GM23248 (cell line): Measurements from ENCODE around the gene FAM32A. TPM values are rescaled to one million over a fixed set of nuclear protein-coding genes. Genes with fewer than 3 reads are reported as not detected.

Experiments used
- DNase-seq: peaks from one replicate; pipeline ENCODE4 v3.0.0-alpha.2; 2015
- H2AFZ ChIP-seq: fragments of 200-600 bp; sonication (generic); 2 replicates; pipeline ENCODE4 v1.6.1; 2016; ENCODE audit warnings: antibody characterized with exemption
- H3F3A ChIP-seq: fragments of 200-600 bp; sonication (generic); 2 replicates; pipeline ENCODE4 v1.6.1; 2016; ENCODE audit warnings: mild to moderate bottlenecking, antibody characterized with exemption, mixed run types; ENCODE audit not compliant: insufficient read depth
- H3K27ac ChIP-seq: fragments of 200-600 bp; sonication (generic); 2 replicates; pipeline ENCODE4 v1.5.1; 2016; ENCODE audit warnings: mild to moderate bottlenecking
- H3K27me3 ChIP-seq: fragments of 200-600 bp; sonication (generic); replicated peaks from 2 replicates; pipeline ENCODE4 v1.6.1; 2016; ENCODE audit warnings: mild to moderate bottlenecking; ENCODE audit not compliant: insufficient read depth
- H3K36me3 ChIP-seq: fragments of 200-600 bp; sonication (generic); 2 replicates; pipeline ENCODE4 v1.6.1; 2016; ENCODE audit warnings: low read depth, mild to moderate bottlenecking
- H3K4me1 ChIP-seq: fragments of 200-600 bp; sonication (generic); 2 replicates; pipeline ENCODE4 v1.6.1; 2016; ENCODE audit warnings: mild to moderate bottlenecking; ENCODE audit not compliant: insufficient read depth
- H3K4me2 ChIP-seq: fragments of 200-600 bp; sonication (generic); one replicate; pipeline ENCODE4 v1.6.1; 2016; ENCODE audit warnings: mild to moderate bottlenecking; ENCODE audit not compliant: unreplicated experiment
- H3K4me3 ChIP-seq: fragments of 200-600 bp; sonication (generic); 2 replicates; pipeline ENCODE4 v1.5.1; 2016; ENCODE audit warnings: mild to moderate bottlenecking
- H3K79me2 ChIP-seq: fragments of 200-600 bp; sonication (generic); 2 replicates; pipeline ENCODE4 v1.6.1; 2016; ENCODE audit warnings: mild to moderate bottlenecking; ENCODE audit not compliant: insufficient read depth
- H3K9ac ChIP-seq: fragments of 200-600 bp; sonication (generic); 2 replicates; pipeline ENCODE4 v1.6.1; 2016; ENCODE audit warnings: mild to moderate bottlenecking
- H3K9me2 ChIP-seq: fragments of 200-600 bp; sonication (generic); 2 replicates; pipeline ENCODE4 v1.6.1; 2016; ENCODE audit warnings: mixed run types, mild to moderate bottlenecking, moderate library complexity; ENCODE audit not compliant: insufficient read depth
- H3K9me3 ChIP-seq: fragments of 200-600 bp; sonication (generic); one replicate; pipeline ENCODE4 v1.6.1; 2017; ENCODE audit warnings: low read depth
- H4K20me1 ChIP-seq: fragments of 200-600 bp; sonication (generic); 2 replicates; pipeline ENCODE4 v1.6.0; 2016; ENCODE audit not compliant: insufficient read depth
- EZH2 ChIP-seq: fragments of 200-600 bp; sonication (generic); IDR thresholded peaks from 2 replicates; pipeline ENCODE4 v1.6.1; 2018; ENCODE audit warnings: antibody characterized with exemption, mild to moderate bottlenecking; ENCODE audit not compliant: insufficient read depth, poor library complexity, severe bottlenecking
- EZH2phosphoT487 ChIP-seq: fragments of 200-600 bp; sonication (generic); IDR thresholded peaks from 2 replicates; pipeline ENCODE4 v1.6.1; 2018; ENCODE audit warnings: antibody characterized with exemption, moderate library complexity, mild to moderate bottlenecking, low read depth; ENCODE audit not compliant: insufficient read depth
- WGBS, 2 experiments: methylation state at CpG; one replicate each; pipeline ENCODE4 v1.1.6; 2015 to 2017; ENCODE audit warnings: low lambda C conversion rate in 2 of 2, low coverage in 1 of 2; ENCODE audit errors: missing lambda C conversion rate in 2 of 2; 5-methylcytosine and 5-hydroxymethylcytosine counted together
- in situ Hi-C: fragments of 300-500 bp; cut with MboI; formaldehyde crosslinking; loops from 2 replicates; pipeline ENCODE4 v1.15.0; 2020
- polyA plus RNA-seq: library from polyadenylated mRNA; unstranded; fragments of >200 nt; fragmentation: Nextera tagmentation; extraction: Ambion mirVana; gene quantifications from 2 replicates; pipeline ENCODE4 v1.2.1, GENCODE V29; 2016
- total RNA-seq: library from RNA; depleted of rRNA; stranded (reverse); fragments of >200 nt; shearing (Covaris generic); gene quantifications from 2 replicates; pipeline ENCODE4 v1.2.3, GENCODE V29; 2014

Gene FAM32A
- total and polyA plus RNA-seq, 2 experiments from 2014 or later: 114 to 126 TPM

- peak overlapping the region; percentile 42 for H3K4me2 ChIP-seq
Measured at GRCh38 chr19:16160943-16161560, 24.2 kb upstream of the FAM32A start.

GRCh38 chr19:16161840-16162239 is 23.4 kb upstream of the FAM32A start:
- H3K4me2 ChIP-seq: no peak overlapping the region

More at GRCh38 chr19:16160943-16161560, 24.2 kb upstream of the FAM32A start:
- no peak overlapping the region for H3K27ac ChIP-seq
- peaks cover 13% of the 10 kb centered on the region for H3F3A ChIP-seq
- no peaks in the 10 kb centered on the region for H4K20me1 ChIP-seq
- no peak overlapping the region for H3K4me3 ChIP-seq
- WGBS, 2 experiments: 69 to 77% methylated on average over 14 of the region's 14 CpGs
- H3K27me3 ChIP-seq: no peaks in the 10 kb centered on the region
- in situ Hi-C loops: no loop called here
- H3K9me2 ChIP-seq: no peaks in the 10 kb centered on the region
- H3K36me3 ChIP-seq: no peaks in the 10 kb centered on the region
- H3K9ac ChIP-seq: no peak overlapping the region
- no peaks in the 10 kb centered on the region for H3K9me3 ChIP-seq
- peaks cover 10% of the 10 kb centered on the region for H3K4me1 ChIP-seq
- H3K79me2 ChIP-seq: no peaks in the 10 kb centered on the region
- H2AFZ ChIP-seq: peak overlapping the region; percentile 41; the same call in 1 of the 2 replicates
- TF ChIP-seq EZH2phosphoT487 (no peak), EZH2 (no peak)
- peak; percentile 83 for DNase-seq

DNA sequence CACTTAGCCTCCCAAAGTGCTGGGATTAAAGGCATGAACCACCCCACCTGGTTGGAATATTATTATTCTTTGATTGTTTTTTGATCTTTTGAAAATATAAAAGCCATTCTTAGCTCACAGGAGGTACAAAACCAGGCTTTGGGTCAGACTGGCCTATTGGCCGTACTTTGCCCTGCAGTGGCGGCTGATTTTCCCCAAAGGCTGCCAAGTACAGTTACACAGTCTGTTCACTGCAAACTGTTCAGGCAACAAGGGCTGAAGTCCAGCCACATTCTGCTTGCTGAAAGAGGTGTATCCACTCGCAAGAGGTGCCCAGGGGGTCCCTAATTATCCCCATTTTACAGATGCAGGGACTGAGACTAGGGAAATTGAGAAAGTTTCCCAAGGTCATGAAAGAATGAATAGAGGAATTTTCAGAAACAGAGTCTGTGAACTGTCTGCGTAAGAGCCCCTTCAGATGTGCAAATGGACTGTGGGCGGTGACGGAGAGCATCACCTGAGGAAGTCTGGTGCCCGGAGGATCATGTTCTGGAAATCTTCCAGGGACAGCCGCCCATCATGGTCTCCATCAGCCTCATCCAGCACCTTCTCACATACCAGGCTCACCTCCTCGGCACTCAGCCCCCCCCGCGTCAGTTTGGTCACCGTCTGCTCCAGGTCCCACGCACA is 20.9 kb upstream of the FAM32A start:
- H3K9me2 ChIP-seq: no peaks in the 10 kb centered on the region
- H3K9ac ChIP-seq: no peak overlapping the region
- peaks cover 13% of the 10 kb centered on the region for H3F3A ChIP-seq

More at GRCh38 chr19:16161840-16162239, 23.4 kb upstream of the FAM32A start:
- Histone ChIP-seq H3K4me1 (peaks cover 10% of the 10 kb centered on the region), H3K9ac (no peak overlapping the region), H2AFZ (no peak overlapping the region), H3K9me2 (no peaks in the 10 kb centered on the region), H3K9me3 (no peaks in the 10 kb centered on the region), H3K27me3 (no peaks in the 10 kb centered on the region), H3K4me3 (no peak overlapping the region), H3K79me2 (no peaks in the 10 kb centered on the region), H4K20me1 (no peaks in the 10 kb centered on the region), H3K36me3 (no peaks in the 10 kb centered on the region), H3F3A (peaks cover 13% of the 10 kb centered on the region), H3K27ac (no peak overlapping the region)
- in situ Hi-C loops: no loop called here
- 48 to 52% methylated on average over 3 of the region's 3 CpGs for WGBS, 2 experiments
- peak; percentile 61 for DNase-seq
- no peak for TF ChIP-seq EZH2
- no peak for TF ChIP-seq EZH2phosphoT487

GRCh38 chr19:16166417-16166816 is 18.8 kb upstream of the FAM32A start:
- Histone ChIP-seq H3K4me1 (peaks cover 3% of the 10 kb centered on the region), H3K36me3 (no peaks in the 10 kb centered on the region), H3K79me2 (no peaks in the 10 kb centered on the region), H3K9me2 (no peaks in the 10 kb centered on the region), H3K9ac (no peak overlapping the region), H3K27me3 (no peaks in the 10 kb centered on the region), H2AFZ (no peak overlapping the region), H4K20me1 (no peaks in the 10 kb centered on the region), H3K4me2 (no peak overlapping the region), H3K27ac (no peak overlapping the region), H3K4me3 (no peak overlapping the region), H3K9me3 (no peaks in the 10 kb centered on the region), H3F3A (peaks cover 8% of the 10 kb centered on the region)
- in situ Hi-C loops: no loop called here
- 88 to 100% methylated on average over 1 of the region's 1 CpG for WGBS, 2 experiments
- TF ChIP-seq EZH2phosphoT487 (no peak), EZH2 (no peak)
- no peak for DNase-seq

More for the DNA sequence above, 20.9 kb upstream of the FAM32A start:
- DNase-seq: no peak
- no peaks in the 10 kb centered on the region for H3K27me3 ChIP-seq
- TF ChIP-seq EZH2 (no peak), EZH2phosphoT487 (no peak)
- in situ Hi-C loops: no loop called here
- peaks cover 10% of the 10 kb centered on the region for H3K4me1 ChIP-seq
- H3K9me3 ChIP-seq: no peaks in the 10 kb centered on the region
- H3K4me3 ChIP-seq: no peak overlapping the region
- 82 to 90% methylated on average over 13 of the region's 13 CpGs for WGBS, 2 experiments
- no peak overlapping the region for H2AFZ ChIP-seq
- H3K4me2 ChIP-seq: no peak overlapping the region
- H3K36me3 ChIP-seq: no peaks in the 10 kb centered on the region
- H4K20me1 ChIP-seq: no peaks in the 10 kb centered on the region
- no peaks in the 10 kb centered on the region for H3K79me2 ChIP-seq
- H3K27ac ChIP-seq: no peak overlapping the region
